GM12878 (cell line): Measurements from ENCODE around the gene SLC22A12.
A peak's percentile ranks its signal among the peaks of the same experiment; 100 is the strongest.

ENCODE experiments used
- CREB1 ChIP-seq: IDR thresholded peaks from 2 replicates; pipeline ENCODE4 v1.6.1; 2012; ENCODE audit warnings: low read depth, mild to moderate bottlenecking, inconsistent platforms
- CTCF ChIP-seq, 3 experiments: IDR thresholded peaks in 2 of 3; conservative IDR thresholded peaks in 1 of 3; 2 replicates each; pipeline ENCODE4 v1.5.1; 2011; ENCODE audit warnings: low read depth in 3 of 3, low read length in 3 of 3, mild to moderate bottlenecking in 3 of 3, control low read depth in 2 of 3, moderate library complexity in 2 of 3, inconsistent platforms in 1 of 3, mixed read lengths in 1 of 3; ENCODE audit not compliant: control insufficient read depth in 2 of 3, insufficient read depth in 1 of 3; ENCODE audit errors: extremely low read depth in 1 of 3
- EP300 ChIP-seq, 2 experiments: fragments of 150-350 bp in 1 of 2; IDR thresholded peaks; 2 replicates each; pipeline ENCODE4 v1.6.1; 2011 to 2012; ENCODE audit warnings: low read depth in 2 of 2, low read length in 2 of 2, borderline replicate concordance in 1 of 2, improper control_type of control experiment in 1 of 2, inconsistent platforms in 1 of 2; ENCODE audit not compliant: control insufficient read depth in 1 of 2
- NRF1 ChIP-seq: conservative IDR thresholded peaks from 2 replicates; pipeline ENCODE4 v1.6.1; 2011; ENCODE audit warnings: mild to moderate bottlenecking, low read depth, low read length, improper control_type of control experiment
- PAX5 ChIP-seq: IDR thresholded peaks from 2 replicates; pipeline ENCODE4 v1.6.1; 2011; ENCODE audit warnings: low read depth, low read length, borderline replicate concordance
- POLR2AphosphoS2 ChIP-seq: IDR thresholded peaks from 2 replicates; pipeline ENCODE4 v1.6.1; 2011; ENCODE audit warnings: low read depth, mild to moderate bottlenecking, low read length, improper control_type of control experiment, moderate library complexity
- POU2F2 ChIP-seq: IDR thresholded peaks from 3 replicates; pipeline ENCODE4 v1.6.1; 2011; ENCODE audit warnings: low read depth, mild to moderate bottlenecking, low read length, borderline replicate concordance
- PRDM15 ChIP-seq: fragments of 450-650 bp; formaldehyde crosslinking; IDR thresholded peaks from 2 replicates; pipeline ENCODE4 v1.4.0; 2020; ENCODE audit warnings: mild to moderate bottlenecking, moderate library complexity
- ZBTB33 ChIP-seq: fragments of 450-650 bp; IDR thresholded peaks from 2 replicates; pipeline ENCODE4 v1.6.1; 2017; ENCODE audit warnings: mild to moderate bottlenecking
- ZBTB40 ChIP-seq: fragments of 450-650 bp; IDR thresholded peaks from 2 replicates; pipeline ENCODE4 v1.6.1; 2016; ENCODE audit warnings: mild to moderate bottlenecking, moderate library complexity, borderline replicate concordance

GRCh38 chr11:64650923-64651523 is 60.0 kb downstream of the SLC22A12 start:
- no peak for TF ChIP-seq POU2F2
- no peak for TF ChIP-seq PRDM15
- no peak for TF ChIP-seq ZBTB33
- TF ChIP-seq POLR2AphosphoS2: no peak
- peak; percentile 56 to 69 (median 62) for TF ChIP-seq CTCF (IDR thresholded peaks at IDR 0.05 in 2 of 3, conservative IDR thresholded peaks at IDR 0.05 in 1 of 3; ENCODE audit: control insufficient read depth in 2 of 3, extremely low read depth in 1 of 3, insufficient read depth in 1 of 3, low read depth in 3 of 3, low read length in 3 of 3)
- no peak for TF ChIP-seq ZBTB40
- TF ChIP-seq PAX5: no peak
- no peak for TF ChIP-seq EP300 (IDR thresholded peaks at IDR 0.05; ENCODE audit: borderline replicate concordance in 1 of 2, control insufficient read depth in 1 of 2, low read depth in 2 of 2, low read length in 2 of 2)
- no peak for TF ChIP-seq NRF1
- TF ChIP-seq CREB1: no peak
